Measurements from ENCODE around the gene OR9G4. TPM values are rescaled to one million over a fixed set of nuclear protein-coding genes. Genes with fewer than 3 reads are reported as not detected.

The OR9G4 gene
- total and polyA plus RNA-seq, 2 of the 4 experiments (the other 2 are of a cell fraction), result not detected

- dilution Hi-C loops (cut with HindIII; ENCODE audit: low sequenced_read_pairs, unreplicated experiment), result no loop called here
- Histone ChIP-seq H3K4ac (ENCODE audit: low read depth, low read length) (no peak overlapping the region), H2BK15ac (ENCODE audit: low read depth, low read length) (no peak overlapping the region), H2AK9ac (replicated peaks; ENCODE audit: low read depth, low read length, poor library complexity) (no peak overlapping the region), H4K8ac (ENCODE audit: low read depth in 2 of 2, low read length in 2 of 2) (no peak overlapping the region), H2BK5ac (ENCODE audit: low read depth, low read length, poor library complexity, severe bottlenecking) (no peak overlapping the region), H3K9me1 (ENCODE audit: insufficient read depth, low read length) (no peaks in the 10 kb centered on the region), H4K5ac (ENCODE audit: low read depth, low read length) (no peak overlapping the region), H4K91ac (ENCODE audit: insufficient read depth, low read depth, low read length) (no peak overlapping the region), H2BK20ac (ENCODE audit: low read depth, low read length) (no peak overlapping the region), H4K20me1 (ENCODE audit: insufficient read depth, low read length) (no peaks in the 10 kb centered on the region), H2AFZ (replicated peaks; ENCODE audit: low read length, poor library complexity) (no peak overlapping the region), H3K9me3 (ENCODE audit: control insufficient read depth, insufficient read depth, low read length) (peaks cover 16% of the 10 kb centered on the region), H3K79me1 (ENCODE audit: low read depth in 1 of 2, low read length in 2 of 2) (no peaks in the 10 kb centered on the region), H3K4me3 (ENCODE audit: insufficient read depth, low read depth, low read length) (no peak overlapping the region), H3K9ac (ENCODE audit: low read depth, low read length) (no peak overlapping the region), H3K18ac (ENCODE audit: low read depth, low read length) (no peak overlapping the region), H3K23ac (ENCODE audit: low read depth, low read length) (no peak overlapping the region), H3K14ac (replicated peaks; ENCODE audit: low read depth, low read length) (no peak overlapping the region), H2BK120ac (ENCODE audit: low read depth, low read length) (no peak overlapping the region), H3K4me1 (ENCODE audit: control insufficient read depth, insufficient read depth, low read length) (no peaks in the 10 kb centered on the region), H2AK5ac (ENCODE audit: low read depth, low read length) (no peak overlapping the region), H3K4me2 (ENCODE audit: low read depth, low read length) (no peak overlapping the region), H3K27ac (ENCODE audit: insufficient read depth, low read length) (no peak overlapping the region), H3K36me3 (ENCODE audit: control insufficient read depth, insufficient read depth, low read length) (no peaks in the 10 kb centered on the region), H3K56ac (ENCODE audit: extremely low read depth, insufficient read depth, low read length) (no peak overlapping the region), H3K27me3 (ENCODE audit: control insufficient read depth, insufficient read depth, low read length) (no peaks in the 10 kb centered on the region)
- BruUV-seq (replicated peaks), result no TSS peak
- ChIA-PET POLR2A (ENCODE audit: unreplicated experiment) (no interaction called here), CTCF (interaction anchor here (0.7 kb wide), 1 partner anchor 51 kb away, joined by 3 read pairs; no protein-coding TSS in a partner anchor)
- in situ Hi-C loops (cut with MboI; ENCODE audit: low sequenced_read_pairs), result no loop called here
- no CpG with 5 or more reads among the region's 5 CpGs for WGBS, 2 experiments (ENCODE audit: extremely low coverage in 2 of 2, insufficient read length in 1 of 2)
- intact Hi-C loops (cut with micrococcal nuclease), result loop anchor here (10.0 kb wide), 1 partner anchor 55 kb away; no protein-coding TSS in a partner anchor
- no peak for ATAC-seq (ENCODE audit: low read depth)
- DNase-seq, result no peak
- TF ChIP-seq FOS (IDR thresholded peaks at IDR 0.05; ENCODE audit: low read depth, low read length) (no peak), SMC3 (IDR thresholded peaks at IDR 0.05; ENCODE audit: low read depth, low read length) (no peak), CTCF (conservative IDR thresholded peaks at IDR 0.05; ENCODE audit: low read depth, low read length) (no peak), CEBPB (IDR thresholded peaks at IDR 0.05; ENCODE audit: low read depth, low read length) (no peak), NFE2L2 (IDR thresholded peaks at IDR 0.05; ENCODE audit: low read depth, low read length) (no peak), ELK1 (IDR thresholded peaks at IDR 0.05; ENCODE audit: borderline replicate concordance, low read depth, low read length) (no peak), RAD21 (IDR thresholded peaks at IDR 0.05; ENCODE audit: low read length) (no peak), BHLHE40 (IDR thresholded peaks at IDR 0.05; ENCODE audit: low read depth, low read length) (no peak), MAFK (IDR thresholded peaks at IDR 0.05; ENCODE audit: low read depth, low read length) (no peak), MXI1 (IDR thresholded peaks at IDR 0.05; ENCODE audit: borderline replicate concordance, low read depth, low read length) (no peak), POLR2A (IDR thresholded peaks at IDR 0.05; ENCODE audit: low read depth, low read length) (no peak), CHD1 (IDR thresholded peaks at IDR 0.05; ENCODE audit: low read depth, low read length) (no peak), USF2 (IDR thresholded peaks at IDR 0.05; ENCODE audit: low read depth, low read length) (no peak), RCOR1 (IDR thresholded peaks at IDR 0.05; ENCODE audit: insufficient replicate concordance, low read length) (no peak)
Measured at GRCh38 chr11:56750190-56750589, 1.7 kb upstream of the OR9G4 start.

Data from IMR-90 (cell line).